Small intestine (tissue), 7 donors: ENCODE measurements around the gene GPR68. TPM values are rescaled to one million over a fixed set of nuclear protein-coding genes. Genes with fewer than 3 reads are reported as not detected.

ENCODE experiments used
- DNase-seq, 2 donors: peaks; one replicate each; pipeline versions ENCODE4 v3.0.0 to v3.0.0-alpha.2; 2013
- FAIRE-seq: peaks from 2 replicates; lab custom pipeline; 2012; peaks lifted over from hg19 to GRCh38; lab: Jason Lieb, UNC
- H3K27ac ChIP-seq, 3 donors: one replicate each; pipeline ENCODE4 v1.5.1; 2013; ENCODE audit warnings: low read length in 2 of 3, mild to moderate bottlenecking in 2 of 3, control low read depth in 1 of 3, inconsistent platforms in 1 of 3, low read depth in 1 of 3, moderate library complexity in 1 of 3
- H3K27me3 ChIP-seq, 3 donors: one replicate each; pipeline ENCODE4 v1.6.1; 2013; ENCODE audit warnings: low read length in 3 of 3, inconsistent platforms in 1 of 3; ENCODE audit not compliant: control insufficient read depth in 3 of 3, insufficient read depth in 3 of 3
- H3K36me3 ChIP-seq, 3 donors: one replicate each; pipeline ENCODE4 v1.6.1; 2013; ENCODE audit warnings: low read length in 3 of 3, inconsistent platforms in 1 of 3, low read depth in 1 of 3, mild to moderate bottlenecking in 1 of 3, moderate library complexity in 1 of 3; ENCODE audit not compliant: control insufficient read depth in 3 of 3, insufficient read depth in 2 of 3
- H3K4me1 ChIP-seq, 3 donors: one replicate each; pipeline ENCODE4 v1.6.1; 2013; ENCODE audit warnings: low read length in 2 of 3, inconsistent platforms in 1 of 3, low read depth in 1 of 3, mild to moderate bottlenecking in 1 of 3, moderate library complexity in 1 of 3; ENCODE audit not compliant: control insufficient read depth in 3 of 3, insufficient read depth in 2 of 3
- H3K4me3 ChIP-seq, 3 donors: one replicate each; pipeline ENCODE4 v1.5.1; 2013; ENCODE audit warnings: low read length in 3 of 3, control low read depth in 1 of 3, inconsistent platforms in 1 of 3, low read depth in 1 of 3, mild to moderate bottlenecking in 1 of 3, moderate library complexity in 1 of 3
- H3K9me3 ChIP-seq, 2 donors: one replicate each; pipeline ENCODE4 v1.6.1; 2013; ENCODE audit warnings: low read depth in 1 of 2, low read length in 1 of 2; ENCODE audit not compliant: control insufficient read depth in 2 of 2, insufficient read depth in 1 of 2
- WGBS, 3 donors: extraction: QIAGEN DNeasy Blood & Tissue Kit; methylation state at CpG; one replicate each; pipeline ENCODE4 v1.1.7; 2013; 5-methylcytosine and 5-hydroxymethylcytosine counted together
- polyA plus RNA-seq, 4 donors: library from polyadenylated mRNA; stranded (reverse) in 3 of 4; unstranded in 1 of 4; fragments of 200-250 nt in 3 of 4; fragments of 120-200 nt in 1 of 4; gene quantifications; one replicate each; pipeline versions ENCODE4 v1.2.1 to v1.2.3, GENCODE V29; 2013
- donor health status: healthy with polysubstance abuse.
- donor health status: control.
- donor health status: control.
- donor health status: Bipolar disorder and iron deficiency.
- donor health status: healthy.

GPR68 gene
- polyA plus RNA-seq, 4 donors = 0.54 to 2.2 (median 0.78) TPM; not detected in 1

GRCh38 chr14:91243074-91243471 lies 1.4 kb downstream of the GPR68 start:
- FAIRE-seq = no peak
- Histone ChIP-seq H3K27ac (peak overlapping the region in 1 of 3 donors; percentile 42), H3K27me3 (peaks cover 0 to 3% (median 0%) of the 10 kb centered on the region in 3 donors), H3K36me3 (no peaks in the 10 kb centered on the region), H3K9me3 (no peaks in the 10 kb centered on the region), H3K4me3 (peak overlapping the region in 1 of 3 donors; percentile 28), H3K4me1 (peaks cover 0 to 4% (median 3%) of the 10 kb centered on the region in 3 donors)
- DNase-seq = no peak
- 76 to 81% (median 77%) methylated on average over 6 of the region's 6 CpGs for WGBS, 3 donors

GRCh38 chr14:91242635-91243034 lies 1.9 kb downstream of the GPR68 start:
- Histone ChIP-seq H3K27ac (peak overlapping the region in 2 of 3 donors; percentile 9 to 42), H3K36me3 (no peaks in the 10 kb centered on the region), H3K4me3 (peak overlapping the region in 1 of 3 donors; percentile 28), H3K9me3 (no peaks in the 10 kb centered on the region), H3K4me1 (peaks cover 0 to 4% (median 3%) of the 10 kb centered on the region in 3 donors), H3K27me3 (peaks cover 0 to 3% (median 0%) of the 10 kb centered on the region in 3 donors)
- DNase-seq (no peak), FAIRE-seq (no peak)
- 64 to 84% (median 83%) methylated on average over 4 of the region's 4 CpGs for WGBS, 3 donors

GRCh38 chr14:91241863-91242262 lies 2.6 kb downstream of the GPR68 start:
- FAIRE-seq (no peak), DNase-seq (no peak)
- H3K4me3 ChIP-seq = peak overlapping the region in 1 of 3 donors; percentile 28
- peaks cover 0 to 4% (median 3%) of the 10 kb centered on the region in 3 donors for H3K4me1 ChIP-seq
- H3K36me3 ChIP-seq = no peaks in the 10 kb centered on the region
- H3K9me3 ChIP-seq = no peaks in the 10 kb centered on the region
- WGBS, 3 donors = 58 to 73% (median 60%) methylated on average over 7 of the region's 7 CpGs
- peak overlapping the region in 1 of 3 donors; percentile 41 for H3K27ac ChIP-seq
- H3K27me3 ChIP-seq = peaks cover 0 to 3% (median 0%) of the 10 kb centered on the region in 3 donors

GRCh38 chr14:91238661-91239060 lies 5.8 kb downstream of the GPR68 start:
- Histone ChIP-seq H3K4me1 (peaks cover 0 to 3% (median 0%) of the 10 kb centered on the region in 3 donors), H3K27me3 (no peaks in the 10 kb centered on the region), H3K36me3 (no peaks in the 10 kb centered on the region), H3K9me3 (peaks cover 0 to 7% of the 10 kb centered on the region in 2 donors), H3K27ac (no peak overlapping the region), H3K4me3 (no peak overlapping the region)
- DNase-seq (no peak), FAIRE-seq (no peak)
- WGBS, 3 donors = 80 to 87% (median 83%) methylated on average over 8 of the region's 8 CpGs

- Histone ChIP-seq H3K9me3 (peaks cover 0 to 7% of the 10 kb centered on the region in 2 donors), H3K4me3 (no peak overlapping the region), H3K27ac (no peak overlapping the region), H3K36me3 (no peaks in the 10 kb centered on the region), H3K4me1 (peaks cover 0 to 3% (median 0%) of the 10 kb centered on the region in 3 donors), H3K27me3 (no peaks in the 10 kb centered on the region)
- DNase-seq = no peak
- FAIRE-seq = no peak
- 74 to 85% (median 78%) methylated on average over 4 of the region's 4 CpGs for WGBS, 3 donors
These were observed 6.4 kb downstream of the GPR68 start for GRCh38 chr14:91238085-91238484.

- Histone ChIP-seq H3K36me3 (peaks cover 0 to 4% (median 0%) of the 10 kb centered on the region in 3 donors), H3K27me3 (no peaks in the 10 kb centered on the region), H3K9me3 (peaks cover 0 to 7% of the 10 kb centered on the region in 2 donors), H3K4me3 (no peak overlapping the region), H3K27ac (no peak overlapping the region), H3K4me1 (peaks cover 0 to 3% (median 0%) of the 10 kb centered on the region in 3 donors)
- WGBS, 3 donors = 87 to 92% (median 90%) methylated on average over 7 of the region's 7 CpGs
- DNase-seq (no peak), FAIRE-seq (no peak)
These were observed 7.3 kb downstream of the GPR68 start for GRCh38 chr14:91237219-91237618.

GRCh38 chr14:91235841-91236240 lies 8.7 kb downstream of the GPR68 start:
- H3K36me3 ChIP-seq = peaks cover 0 to 7% (median 0%) of the 10 kb centered on the region in 3 donors
- peak in 1 of 2 donors; percentile 61 for DNase-seq
- WGBS, 3 donors = 73 to 83% (median 83%) methylated on average over 7 of the region's 7 CpGs
- peaks cover 0 to 3% (median 0%) of the 10 kb centered on the region in 3 donors for H3K4me1 ChIP-seq
- H3K4me3 ChIP-seq = no peak overlapping the region
- no peak overlapping the region for H3K27ac ChIP-seq
- FAIRE-seq = no peak
- peaks cover 0 to 14% of the 10 kb centered on the region in 2 donors for H3K9me3 ChIP-seq
- H3K27me3 ChIP-seq = no peaks in the 10 kb centered on the region

GRCh38 chr14:91234791-91235114 lies 9.8 kb downstream of the GPR68 start:
- Histone ChIP-seq H3K4me1 (peaks cover 0 to 3% (median 0%) of the 10 kb centered on the region in 3 donors), H3K9me3 (peaks cover 0 to 19% of the 10 kb centered on the region in 2 donors), H3K4me3 (no peak overlapping the region), H3K36me3 (peaks cover 0 to 13% (median 0%) of the 10 kb centered on the region in 3 donors), H3K27ac (no peak overlapping the region), H3K27me3 (no peaks in the 10 kb centered on the region)
- DNase-seq (no peak), FAIRE-seq (no peak)
- WGBS, 3 donors = 96 to 97% (median 96%) methylated on average over 16 of the region's 16 CpGs
